SK-N-SH (cell line): ENCODE data around the gene TRDMT1. TPM values are rescaled to one million over a fixed set of nuclear protein-coding genes. Genes with fewer than 3 reads are reported as not detected.

ENCODE experiments used
- CTCF ChIA-PET: fragments of 300-600, 350-600 bp; formaldehyde crosslinking; extraction: SDS; loops from one replicate; lab custom pipeline; 2021; lab: Yijun Ruan, JAX
- POLR2A ChIA-PET: fragments of 350-600 bp; sonication (Branson Sonifier 250); formaldehyde crosslinking; extraction: SDS; loops from one replicate; lab custom pipeline; 2020; ENCODE audit warnings: antibody characterized with exemption, inconsistent platforms; lab: Yijun Ruan, JAX
- DNase-seq: peaks from one replicate; pipeline ENCODE4 v3.0.0; 2012
- H2AFZ ChIP-seq: fragments of 200-600 bp; sonication (generic); 2 replicates; pipeline ENCODE4 v1.8.1; 2016; ENCODE audit warnings: antibody characterized with exemption, mild to moderate bottlenecking, low read depth
- H3F3A ChIP-seq: fragments of 200-600 bp; sonication (generic); replicated peaks from 2 replicates; pipeline ENCODE3; 2016; ENCODE audit warnings: antibody characterized with exemption, mild to moderate bottlenecking; ENCODE audit not compliant: insufficient read depth
- H3K27ac ChIP-seq, 2 experiments: fragments of 200-500 bp in 1 of 2; fragments of 200-600 bp in 1 of 2; sonication (Bioruptor generic) in 1 of 2; sonication (generic), shearing (Covaris generic) in 1 of 2; 2 replicates each; pipeline versions ENCODE4 v1.5.1 to v1.6.1; 2014 to 2016; ENCODE audit warnings: low read depth in 2 of 2, inconsistent platforms in 1 of 2, low read length in 1 of 2, mild to moderate bottlenecking in 1 of 2, mixed read lengths in 1 of 2
- H3K27me3 ChIP-seq: fragments of 200-600 bp; sonication (generic), shearing (Covaris generic); 2 replicates; pipeline ENCODE4 v1.6.1; 2016; ENCODE audit warnings: mixed run types; ENCODE audit not compliant: insufficient read depth
- H3K36me3 ChIP-seq, 2 experiments: fragments of 200-500 bp in 1 of 2; fragments of 200-600 bp in 1 of 2; sonication (Bioruptor generic) in 1 of 2; sonication (generic) in 1 of 2; replicated peaks in 1 of 2; 2 replicates each; pipeline versions ENCODE3 to v1.5.1; 2014 to 2016; ENCODE audit warnings: low read length in 1 of 2, mild to moderate bottlenecking in 1 of 2; ENCODE audit not compliant: insufficient read depth in 2 of 2, control insufficient read depth in 1 of 2
- H3K4me1 ChIP-seq, 2 experiments: fragments of 200-500 bp in 1 of 2; fragments of 200-600 bp in 1 of 2; sonication (Bioruptor generic) in 1 of 2; sonication (generic), shearing (Covaris generic) in 1 of 2; 2 replicates each; pipeline versions ENCODE4 v1.5.1 to v1.6.1; 2014 to 2016; ENCODE audit warnings: low read depth in 1 of 2, low read length in 1 of 2, mixed run types in 1 of 2; ENCODE audit not compliant: insufficient read depth in 2 of 2, control insufficient read depth in 1 of 2
- H3K4me2 ChIP-seq: fragments of 200-600 bp; sonication (generic), shearing (Covaris generic); 2 replicates; pipeline ENCODE4 v1.6.1; 2017; ENCODE audit warnings: mixed run types
- H3K4me3 ChIP-seq, 2 experiments: fragments of 200-500 bp in 1 of 2; fragments of 200-600 bp in 1 of 2; sonication (Bioruptor generic) in 1 of 2; sonication (generic), shearing (Covaris generic) in 1 of 2; 2 replicates each; pipeline versions ENCODE4 v1.5.1 to v1.8.1; 2014 to 2016; ENCODE audit warnings: low read depth in 2 of 2, inconsistent platforms in 1 of 2, low read length in 1 of 2, mild to moderate bottlenecking in 1 of 2, mixed read lengths in 1 of 2, moderate library complexity in 1 of 2
- H3K79me2 ChIP-seq: fragments of 200-600 bp; sonication (generic); 2 replicates; pipeline ENCODE4 v1.8.1; 2017; ENCODE audit warnings: mild to moderate bottlenecking; ENCODE audit not compliant: insufficient read depth
- H3K9ac ChIP-seq: fragments of 200-600 bp; sonication (generic); 2 replicates; pipeline ENCODE4 v1.6.1; 2017; ENCODE audit warnings: mixed run types
- H3K9me2 ChIP-seq: fragments of 200-600 bp; sonication (generic); 2 replicates; pipeline ENCODE4 v1.6.1; 2017; ENCODE audit warnings: mixed run types
- H3K9me3 ChIP-seq: fragments of 200-600 bp; sonication (generic); 2 replicates; pipeline ENCODE4 v1.6.1; 2017; ENCODE audit warnings: mixed run types, mild to moderate bottlenecking, moderate library complexity
- H4K20me1 ChIP-seq: fragments of 200-600 bp; sonication (generic); 2 replicates; pipeline ENCODE4 v1.6.1; 2017; ENCODE audit warnings: mild to moderate bottlenecking, mixed run types; ENCODE audit not compliant: insufficient read depth
- CTCF ChIP-seq: fragments of 200-600 bp; sonication (generic); IDR thresholded peaks from 2 replicates; pipeline ENCODE4 v1.6.1; 2017; ENCODE audit warnings: antibody characterized with exemption, mild to moderate bottlenecking, moderate library complexity
- ELF1 ChIP-seq: IDR thresholded peaks from 2 replicates; pipeline ENCODE4 v1.4.0; 2012
- IRF3 ChIP-seq: fragments of 150-350 bp; IDR thresholded peaks from 2 replicates; pipeline ENCODE4 v1.6.1; 2016; ENCODE audit warnings: mild to moderate bottlenecking, low read depth, low read length
- MEF2A ChIP-seq: IDR thresholded peaks from 2 replicates; pipeline ENCODE4 v1.4.0; 2012; ENCODE audit warnings: low read depth, borderline replicate concordance
- NRF1 ChIP-seq: IDR thresholded peaks from 2 replicates; pipeline ENCODE4 v1.6.1; 2012; ENCODE audit warnings: low read depth, mild to moderate bottlenecking, low read length
- RCOR1 ChIP-seq: fragments of 150-350 bp; IDR thresholded peaks from 2 replicates; pipeline ENCODE4 v1.6.1; 2017; ENCODE audit warnings: antibody characterized with exemption, low read length
- RXRA ChIP-seq: IDR thresholded peaks from 2 replicates; pipeline ENCODE4 v1.4.0; 2012; ENCODE audit warnings: low read depth, mild to moderate bottlenecking, borderline replicate concordance
- SIN3A ChIP-seq: IDR thresholded peaks from 2 replicates; pipeline ENCODE4 v1.6.1; 2012; ENCODE audit warnings: low read depth, mild to moderate bottlenecking, low read length, moderate library complexity, borderline replicate concordance
- SMC3 ChIP-seq: IDR thresholded peaks from 2 replicates; pipeline ENCODE4 v1.6.1; 2012; ENCODE audit warnings: low read depth, low read length, improper control_type of control experiment
- TAF1 ChIP-seq: IDR thresholded peaks from 2 replicates; pipeline ENCODE4 v1.6.1; 2012; ENCODE audit warnings: low read depth, mild to moderate bottlenecking, low read length, moderate library complexity, borderline replicate concordance
- TCF12 ChIP-seq: IDR thresholded peaks from 2 replicates; pipeline ENCODE4 v1.4.0; 2012
- USF1 ChIP-seq: IDR thresholded peaks from 2 replicates; pipeline ENCODE4 v1.4.0; 2012; ENCODE audit warnings: low read depth, borderline replicate concordance
- USF2 ChIP-seq: fragments of 150-350 bp; IDR thresholded peaks from 2 replicates; pipeline ENCODE4 v1.6.1; 2017; ENCODE audit warnings: antibody characterized with exemption, low read length, low read depth, borderline replicate concordance
- WGBS: methylation state at CpG from one replicate; pipeline ENCODE4 v1.1.6; 2017; ENCODE audit warnings: low lambda C conversion rate; 5-methylcytosine and 5-hydroxymethylcytosine counted together
- polyA plus RNA-seq, 3 experiments: library from polyadenylated mRNA; depleted of rRNA; stranded (reverse); fragments of >200 nt; gene quantifications; 2 replicates each; pipeline ENCODE4 v1.2.3, GENCODE V29; 2012

TRDMT1 gene
- polyA plus RNA-seq, 1 of the 3 experiments (the other 2 are of a cell fraction) = 3.1 TPM

GRCh38 chr10:17144032-17144431, 57.4 kb downstream of the TRDMT1 start:
- POLR2A ChIA-PET = interaction anchor here (0.8 kb wide), 1 partner anchor 11 kb away, joined by 4 read pairs; no protein-coding TSS in a partner anchor
- no peaks in the 10 kb centered on the region for H3K36me3 ChIP-seq

More at GRCh38 chr10:17144032-17144431, 57.4 kb downstream of the TRDMT1 start:
- no peaks in the 10 kb centered on the region for H3K27me3 ChIP-seq
- H3K9ac ChIP-seq = no peak overlapping the region
- DNase-seq = no peak
- no peak overlapping the region for H3K4me2 ChIP-seq
- 96% methylated on average over 2 of the region's 2 CpGs for WGBS
- H4K20me1 ChIP-seq = no peaks in the 10 kb centered on the region
- H3K79me2 ChIP-seq = no peaks in the 10 kb centered on the region
- CTCF ChIA-PET = no interaction called here
- TF ChIP-seq ELF1 (no peak), RXRA (no peak), TAF1 (no peak), SIN3A (no peak), NRF1 (no peak), USF2 (no peak), TCF12 (no peak), IRF3 (no peak), CTCF (no peak), USF1 (no peak), SMC3 (no peak), RCOR1 (no peak), MEF2A (no peak)
- peaks cover 0 to 3% of the 10 kb centered on the region in 2 experiments; a peak in 2 of 4 replicates for H3K4me1 ChIP-seq
- no peaks in the 10 kb centered on the region for H3K9me2 ChIP-seq
- no peaks in the 10 kb centered on the region for H3K9me3 ChIP-seq
- no peak overlapping the region for H2AFZ ChIP-seq
- H3K27ac ChIP-seq = no peak overlapping the region
- peaks cover 12% of the 10 kb centered on the region for H3F3A ChIP-seq
- H3K4me3 ChIP-seq = no peak overlapping the region
